B cell (primary cell): ENCODE data around the gene COX6B2.

ENCODE experiments used
- CTCF ChIP-seq: fragments of 200-600 bp; IDR thresholded peaks from one replicate; pipeline ENCODE4 v1.8.0; 2022; ENCODE audit warnings: antibody characterized with exemption, mild to moderate bottlenecking
- EZH2 ChIP-seq: IDR thresholded peaks from 2 replicates; pipeline ENCODE4 v1.6.1; 2012; ENCODE audit warnings: borderline replicate concordance, low read depth, mild to moderate bottlenecking, moderate library complexity, low read length; ENCODE audit not compliant: insufficient read depth, poor library complexity, severe bottlenecking

DNA sequence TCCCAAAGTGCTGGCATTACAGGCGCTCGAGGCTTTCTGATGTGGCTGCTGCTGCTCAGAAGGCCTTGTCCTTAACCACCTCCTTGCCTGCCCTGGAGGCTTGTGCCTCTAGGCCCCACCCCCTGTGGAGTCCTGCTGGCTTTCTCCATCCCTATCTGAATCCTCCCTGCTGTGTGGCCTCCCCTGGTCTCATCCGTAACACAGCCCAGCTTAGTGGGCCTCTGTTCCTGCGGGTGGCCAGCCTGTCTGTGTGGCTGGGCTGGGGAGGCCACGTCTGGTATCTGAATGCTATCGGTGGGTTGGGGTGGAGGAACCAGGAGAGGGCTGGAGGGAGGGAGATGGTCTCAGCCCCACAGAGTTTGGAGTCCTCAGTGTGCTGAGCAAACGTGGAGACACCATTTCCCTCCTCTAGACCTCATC, 36.0 kb upstream of the COX6B2 start:
- TF ChIP-seq CTCF (no peak), EZH2 (no peak)
